Left ventricle myocardium superior (tissue), 1 donor: ENCODE measurements around the gene GALNT3. TPM values are rescaled to one million over a fixed set of nuclear protein-coding genes. Genes with fewer than 3 reads are reported as not detected.
A peak's percentile ranks its signal among the peaks of the same experiment; 100 is the strongest.

ENCODE experiments used
- ATAC-seq: fragments of 200-7000 bp; cut with Tn5 transposase; one replicate; pipeline ENCODE4 v1.9.1; 2020; ENCODE audit warnings: mild to moderate bottlenecking, moderate library complexity
- DNase-seq: peaks from one replicate; pipeline ENCODE4 v3.0.0-alpha.2; 2020
- intact Hi-C: fragments of 100-400 bp; cut with micrococcal nuclease; formaldehyde crosslinking; loops from one replicate; pipeline ENCODE4 v1.11.0; 2022
- long read RNA-seq: library from polyadenylated mRNA; unstranded; transcript quantifications from one replicate; pipeline ENCODE4 v2.0.0, GENCODE V29; 2021
- total RNA-seq: library from RNA; stranded (reverse); fragmentation: NEBNext Ultra II Directional; extraction: Animal tissue kit (Norgen Biotek cat#: 25700); gene quantifications from one replicate; pipeline ENCODE4 v1.2.1, GENCODE V29; 2021
- donor health status: DM: no; HTN: yes; CAD: no; lungs with severe emphysema.

GALNT3 gene
- total RNA-seq = 0.17 TPM
- long read RNA-seq = 0 reads

DNA sequence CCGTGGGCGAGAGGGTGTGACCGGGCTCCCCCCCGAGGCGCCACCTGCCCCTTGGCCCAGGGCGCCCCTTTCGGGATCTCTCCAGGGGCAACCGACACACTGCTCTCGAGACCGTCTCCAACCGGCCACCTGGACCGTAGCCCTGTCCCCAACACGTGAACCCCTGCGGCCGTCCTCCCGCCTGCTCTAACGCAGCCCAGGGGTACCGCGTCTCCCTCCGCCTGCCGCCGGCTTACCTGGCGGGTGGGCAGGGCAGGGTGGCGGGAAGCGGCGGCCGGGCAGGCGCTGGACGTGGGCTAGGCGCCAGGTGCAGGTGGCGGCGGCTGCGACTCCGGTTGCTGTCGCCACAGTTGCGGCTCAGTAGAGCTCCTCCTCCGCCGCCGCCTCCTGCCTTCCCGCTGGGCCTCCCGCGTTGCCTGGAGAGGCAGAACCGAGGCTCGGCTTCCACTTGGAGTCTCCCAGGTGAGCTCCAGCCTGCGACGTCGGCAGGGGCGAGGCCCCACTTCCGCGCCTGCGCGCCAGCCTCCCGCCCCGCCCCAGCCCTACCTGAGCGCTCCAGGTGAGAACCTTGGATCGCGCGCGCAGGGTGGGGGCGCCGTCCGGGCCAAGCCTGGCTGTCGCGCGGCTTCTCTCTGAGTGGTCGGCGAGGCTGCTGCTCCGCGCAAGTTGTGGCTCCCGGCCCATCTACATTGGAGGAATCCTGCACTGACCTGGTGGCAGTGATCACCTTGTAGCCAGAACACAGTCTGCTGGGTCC is at the start of gene GALNT3:
Gene GALNT3 (minus strand): TSS at position 469 of the 757 bp plus-strand sequence. CDS start 23,547 bp downstream, outside the sequence.
- DNase-seq (peak; percentile 37), ATAC-seq (peak; percentile 60)
- intact Hi-C loops = no loop called here

DNA sequence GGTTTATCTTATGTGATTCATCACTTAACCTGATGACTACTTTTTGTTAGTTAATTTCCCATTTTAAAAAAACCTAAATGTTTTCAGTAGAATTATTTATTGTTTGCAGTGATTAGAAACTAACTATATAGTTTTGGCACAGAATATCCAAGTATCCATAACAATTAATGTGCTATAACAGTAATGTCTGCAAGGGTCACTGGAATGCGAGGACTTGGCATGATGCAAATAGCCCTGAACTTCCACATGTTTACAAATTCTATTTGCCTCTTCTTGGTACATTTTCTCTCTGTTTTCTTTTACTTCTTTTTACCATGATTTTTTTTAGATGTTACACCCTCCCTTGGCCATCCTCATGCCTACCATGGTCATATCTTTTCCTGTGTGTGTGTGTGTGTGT is 49.3 kb upstream of the GALNT3 start:
- no peak for ATAC-seq
- intact Hi-C loops = no loop called here

DNA sequence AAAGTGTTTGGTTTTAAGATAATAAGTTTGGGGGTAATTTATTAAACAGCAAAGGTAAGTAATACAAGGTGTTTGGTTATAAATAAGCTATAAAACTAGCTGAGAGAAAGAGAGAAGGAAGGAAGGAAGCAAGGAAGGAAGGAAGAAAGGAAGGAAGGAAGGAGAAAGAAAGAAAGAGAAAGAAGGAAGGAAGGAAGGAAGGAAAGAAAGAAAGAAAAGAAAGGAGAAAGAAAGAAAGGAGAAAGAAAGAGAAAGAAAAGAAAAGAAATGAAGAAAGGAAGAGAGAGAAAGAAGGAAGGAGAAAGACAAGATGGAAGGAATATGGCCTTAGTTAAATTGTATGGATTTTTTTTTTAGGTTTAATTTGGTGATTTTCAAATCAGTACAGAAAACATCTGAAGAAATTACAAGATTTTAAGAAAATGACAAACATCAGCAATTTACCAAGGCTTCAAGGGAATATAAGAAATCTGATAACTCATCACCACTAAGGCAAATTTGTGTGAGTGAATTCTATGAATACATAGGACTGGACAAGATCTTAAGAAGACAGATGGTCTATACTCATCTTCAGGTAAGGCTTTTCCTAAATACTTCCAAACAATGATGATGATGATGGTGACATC is 46.4 kb upstream of the GALNT3 start:
- DNase-seq = no peak
- intact Hi-C loops = no loop called here
- no peak for ATAC-seq

More for the DNA sequence above, 49.3 kb upstream of the GALNT3 start:
- no peak for DNase-seq

DNA sequence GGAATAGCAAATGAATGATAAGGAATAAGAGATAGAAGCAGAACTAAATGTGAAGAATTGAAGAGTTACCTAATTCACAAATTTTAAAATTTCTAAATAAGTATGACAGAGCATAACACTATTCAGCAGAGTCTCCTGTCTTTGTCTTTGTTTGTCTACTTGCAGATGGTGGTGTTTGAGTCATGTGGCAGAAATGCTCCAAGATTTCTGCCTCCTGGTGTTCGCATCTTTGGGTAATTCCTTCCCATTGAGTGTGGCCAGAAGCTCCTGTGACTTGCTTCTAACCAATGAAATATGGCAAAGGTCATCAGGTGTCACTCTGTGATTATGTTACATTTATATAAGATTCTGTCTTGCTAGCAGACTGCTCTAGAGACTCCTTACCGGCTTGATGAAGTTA is 45.6 kb upstream of the GALNT3 start:
- intact Hi-C loops = no loop called here
- DNase-seq (no peak), ATAC-seq (no peak)

DNA sequence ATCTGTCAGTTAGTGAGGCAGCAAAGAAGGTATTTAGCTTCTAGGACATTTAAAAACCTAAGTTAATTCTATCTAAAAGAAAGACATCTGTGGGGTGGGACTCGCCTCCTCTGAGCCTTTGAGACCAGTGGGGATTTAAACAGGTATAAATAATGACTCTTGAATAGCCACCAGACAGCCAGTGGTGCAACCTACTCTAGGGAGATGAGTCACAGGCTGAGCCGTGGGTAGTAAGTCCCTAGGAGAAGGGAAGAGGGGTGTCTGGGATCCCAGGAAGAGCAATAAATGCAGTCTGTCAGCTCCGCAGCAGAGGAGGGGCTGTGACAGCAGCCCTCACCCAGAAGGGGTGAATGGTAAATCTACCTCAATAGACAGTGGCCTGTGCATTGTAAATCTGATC is 43.1 kb upstream of the GALNT3 start:
- DNase-seq (no peak), ATAC-seq (no peak)
- intact Hi-C loops = no loop called here

DNA sequence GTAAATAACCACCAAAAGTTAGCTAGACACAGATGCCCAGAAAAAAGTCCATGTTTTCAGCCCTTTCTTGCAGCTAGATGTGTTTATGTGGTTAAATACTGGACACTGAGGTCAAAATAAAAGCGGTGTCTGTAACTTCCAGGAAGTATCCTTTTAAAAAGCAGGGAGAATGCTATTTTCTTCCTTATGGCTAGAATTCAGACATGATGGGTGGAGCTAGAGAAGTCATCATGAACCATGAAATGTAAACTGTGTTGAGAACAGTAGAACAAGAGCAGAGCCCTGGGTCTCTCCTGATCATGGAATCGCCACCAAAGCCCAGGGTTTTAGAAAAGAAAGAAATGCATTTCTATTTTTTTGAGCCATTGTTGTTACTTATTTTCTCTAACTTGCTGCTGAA is 41.3 kb upstream of the GALNT3 start:
- ATAC-seq = no peak
- DNase-seq = no peak
- intact Hi-C loops = no loop called here

DNA sequence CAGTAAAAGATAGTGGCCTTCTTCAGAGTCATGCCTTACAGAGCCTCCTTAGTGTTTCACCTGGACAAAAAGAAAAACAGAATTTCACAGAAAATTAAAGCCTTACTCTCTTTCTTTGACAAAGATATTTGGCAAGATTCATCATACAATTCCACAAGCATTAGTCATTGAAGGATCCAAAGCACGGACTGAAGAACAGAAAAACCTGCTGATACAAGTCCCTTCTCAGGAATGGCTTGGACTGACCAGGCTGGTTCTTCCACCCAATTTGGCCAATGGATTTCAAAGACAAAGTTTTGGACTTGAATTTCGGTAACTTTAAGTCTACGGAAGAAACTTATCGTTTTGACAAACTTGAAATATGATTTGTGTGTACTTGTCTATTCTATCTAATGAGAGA is 39.1 kb upstream of the GALNT3 start:
- DNase-seq = no peak
- ATAC-seq = no peak
- intact Hi-C loops = no loop called here

DNA sequence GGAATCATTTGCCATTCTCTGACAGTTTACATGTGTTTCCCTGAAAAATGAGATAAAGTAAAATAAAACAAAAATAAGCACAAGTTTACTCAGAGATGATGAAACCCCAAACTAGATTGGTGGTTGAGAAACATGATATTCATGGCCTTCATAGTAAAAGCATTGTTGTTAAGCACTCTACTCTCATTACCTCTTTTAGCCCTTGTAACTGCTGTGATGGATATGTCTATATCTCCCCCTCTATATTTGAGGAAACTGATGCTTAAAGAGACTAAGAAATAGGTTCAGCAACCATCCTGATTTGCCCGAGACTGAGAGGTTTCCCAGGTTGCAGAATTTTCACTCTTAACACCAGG is 33.9 kb upstream of the GALNT3 start:
- ATAC-seq = no peak
- intact Hi-C loops = no loop called here
- DNase-seq = no peak

DNA sequence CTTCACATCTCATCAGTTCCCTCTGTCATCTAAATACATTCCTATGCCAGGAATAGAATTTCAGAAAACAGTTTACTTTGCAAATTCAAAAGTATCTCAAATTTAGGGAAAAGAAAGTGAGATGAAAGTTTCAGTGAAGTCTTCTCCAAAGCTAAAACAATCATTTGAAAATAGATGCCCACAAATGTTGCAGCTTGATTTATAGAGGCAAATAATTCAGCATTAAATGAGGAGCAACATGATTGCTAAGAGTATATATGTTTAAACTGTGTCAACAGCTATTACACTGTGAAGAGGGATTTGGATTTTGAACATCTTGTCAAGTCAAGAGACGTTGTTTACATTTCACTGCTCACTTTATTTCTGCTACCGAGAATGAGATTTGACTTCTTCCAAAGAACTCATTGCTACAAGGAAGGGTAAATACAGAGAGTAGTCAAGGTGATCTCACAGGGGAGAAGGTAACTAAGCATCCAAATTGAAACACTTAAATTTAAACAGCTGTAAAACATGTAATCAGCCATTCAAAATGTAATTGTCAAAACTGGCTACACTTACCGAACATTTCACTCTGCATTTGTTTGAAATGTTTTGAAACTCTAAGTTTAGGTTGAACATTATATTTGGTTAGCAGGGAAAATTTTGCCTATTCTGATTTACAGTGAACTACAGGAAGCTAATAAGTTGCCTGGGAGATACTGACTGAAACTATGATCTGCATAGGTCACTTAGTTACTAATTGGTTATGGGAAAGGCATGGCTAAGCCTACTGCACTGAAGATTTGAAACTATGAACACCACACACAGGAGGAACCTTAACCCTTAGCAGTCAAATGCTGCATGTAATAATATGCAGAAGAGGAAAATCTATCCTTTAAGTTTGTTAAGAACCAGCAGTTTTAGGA is 33.2 kb upstream of the GALNT3 start:
- intact Hi-C loops = no loop called here
- no peak for DNase-seq

DNA sequence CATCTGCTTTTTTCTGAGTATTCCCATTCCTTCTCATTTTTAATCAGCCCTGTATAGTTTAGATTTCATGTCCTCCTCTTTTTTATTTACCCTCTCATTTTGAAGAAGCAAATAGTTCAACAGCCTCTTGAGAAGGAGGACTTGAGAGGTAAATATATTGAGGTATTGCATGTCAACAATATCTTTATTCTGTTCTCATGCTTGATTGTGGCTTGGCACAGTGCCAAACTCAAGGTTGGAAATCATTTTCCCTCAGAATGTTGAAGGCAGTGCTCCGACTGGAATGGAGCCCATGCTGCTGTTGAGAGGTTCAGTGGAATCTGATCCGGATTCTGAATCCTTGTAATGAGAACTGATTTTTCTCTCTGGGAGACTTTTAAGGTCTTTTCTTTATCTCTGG is 31.0 kb upstream of the GALNT3 start:
- no peak for ATAC-seq
- intact Hi-C loops = no loop called here
- DNase-seq = no peak

More for the DNA sequence above, 33.2 kb upstream of the GALNT3 start:
- ATAC-seq = no peak

DNA sequence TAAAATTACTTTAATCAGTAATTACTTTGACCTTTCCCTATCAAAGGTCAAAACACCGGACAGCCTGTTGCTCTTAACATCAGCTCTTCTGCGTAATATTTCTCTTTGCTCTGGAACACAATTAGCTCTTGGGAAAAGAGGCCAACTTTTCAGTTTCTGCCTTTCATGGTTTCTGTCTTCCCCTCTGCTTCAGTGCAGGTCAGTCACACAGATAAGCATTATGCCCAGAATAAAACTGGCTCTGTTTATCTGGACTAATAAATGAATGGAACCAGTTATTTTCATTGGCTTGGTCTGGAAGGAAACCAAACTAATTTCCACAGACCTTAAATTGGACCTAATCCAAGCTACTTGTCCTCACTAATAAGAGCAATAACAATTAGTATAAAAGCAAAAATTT is 26.2 kb upstream of the GALNT3 start:
- no peak for ATAC-seq
- no peak for DNase-seq
- intact Hi-C loops = no loop called here

DNA sequence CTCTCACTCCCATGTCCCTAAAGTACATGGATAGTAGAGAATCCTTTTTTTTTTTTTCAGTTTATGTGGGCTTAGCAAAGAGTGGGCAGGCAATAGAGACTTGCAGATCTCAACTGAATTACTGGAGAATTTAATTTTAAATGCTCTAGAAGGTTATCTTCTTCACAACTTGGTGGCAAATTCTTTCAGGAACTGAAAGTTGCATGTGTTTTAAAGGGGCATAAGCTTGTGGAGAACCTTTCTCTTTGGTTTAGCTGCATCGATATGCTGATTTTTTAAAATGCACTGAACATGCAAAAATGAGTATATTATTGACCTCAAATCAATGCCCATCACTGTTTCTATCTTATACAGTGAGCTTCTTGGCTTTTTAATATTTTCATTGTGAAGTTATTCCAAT is 24.9 kb upstream of the GALNT3 start:
- ATAC-seq = no peak
- DNase-seq = no peak
- intact Hi-C loops = no loop called here

DNA sequence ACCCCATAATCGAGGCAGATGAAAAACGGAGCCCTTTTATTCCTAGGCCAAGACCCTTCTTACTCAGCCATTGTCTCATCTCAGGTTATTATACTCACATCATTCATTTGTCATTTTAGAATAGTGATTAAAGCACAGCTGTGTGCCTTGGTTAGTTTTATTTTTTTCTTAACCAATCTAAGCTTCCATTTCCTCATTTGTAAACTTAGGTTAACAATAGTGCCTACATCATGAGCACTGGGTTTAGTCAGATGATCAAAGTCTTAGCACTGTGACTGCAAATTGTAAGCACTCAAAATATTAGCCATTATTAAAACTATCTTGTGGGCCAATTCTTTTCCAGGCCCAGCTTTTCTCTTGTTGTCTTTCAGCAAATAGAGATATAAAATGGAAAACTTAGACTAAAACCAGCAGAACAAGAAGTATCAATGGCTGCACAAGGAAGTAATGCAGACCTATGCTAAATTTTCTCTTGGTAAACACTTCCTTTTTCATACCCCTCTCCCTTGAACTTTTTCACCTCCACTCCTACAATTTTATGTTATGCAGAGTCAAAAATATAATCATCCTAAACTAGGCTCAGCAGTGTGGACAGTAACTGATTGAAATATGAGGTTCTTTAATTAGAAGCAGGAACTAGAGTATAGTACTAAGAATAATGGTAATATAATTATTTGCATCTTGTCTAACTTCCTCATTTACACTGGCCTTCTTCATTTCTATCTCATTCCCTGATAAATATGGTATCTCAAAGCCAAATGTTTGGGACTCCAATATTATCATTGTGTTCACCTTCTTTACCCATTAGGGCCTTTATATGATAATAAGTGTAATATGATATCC is 21.5 kb upstream of the GALNT3 start:
- intact Hi-C loops = no loop called here
- DNase-seq = no peak
- no peak for ATAC-seq

DNA sequence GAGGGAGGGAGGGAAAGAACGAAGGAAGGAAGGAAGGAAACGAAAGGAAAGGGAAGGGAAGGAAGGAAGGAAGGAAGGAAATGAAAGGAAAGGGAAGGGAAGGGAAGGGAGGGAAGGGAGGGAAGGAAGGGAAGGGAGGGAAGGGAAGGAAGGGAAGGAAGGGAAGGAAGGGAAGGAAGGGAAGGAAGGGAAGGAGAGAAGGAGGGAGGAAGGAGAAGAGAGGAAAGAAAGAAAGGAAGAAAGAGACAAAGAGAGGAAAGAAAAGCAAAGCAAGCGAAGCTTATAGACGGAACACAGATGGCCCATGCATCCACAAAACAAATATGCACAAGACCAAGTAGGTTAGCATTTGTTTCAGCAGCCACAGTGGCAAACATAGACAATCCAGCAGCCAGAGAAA is 20.4 kb upstream of the GALNT3 start:
- DNase-seq (no peak), ATAC-seq (no peak)
- intact Hi-C loops = no loop called here

DNA sequence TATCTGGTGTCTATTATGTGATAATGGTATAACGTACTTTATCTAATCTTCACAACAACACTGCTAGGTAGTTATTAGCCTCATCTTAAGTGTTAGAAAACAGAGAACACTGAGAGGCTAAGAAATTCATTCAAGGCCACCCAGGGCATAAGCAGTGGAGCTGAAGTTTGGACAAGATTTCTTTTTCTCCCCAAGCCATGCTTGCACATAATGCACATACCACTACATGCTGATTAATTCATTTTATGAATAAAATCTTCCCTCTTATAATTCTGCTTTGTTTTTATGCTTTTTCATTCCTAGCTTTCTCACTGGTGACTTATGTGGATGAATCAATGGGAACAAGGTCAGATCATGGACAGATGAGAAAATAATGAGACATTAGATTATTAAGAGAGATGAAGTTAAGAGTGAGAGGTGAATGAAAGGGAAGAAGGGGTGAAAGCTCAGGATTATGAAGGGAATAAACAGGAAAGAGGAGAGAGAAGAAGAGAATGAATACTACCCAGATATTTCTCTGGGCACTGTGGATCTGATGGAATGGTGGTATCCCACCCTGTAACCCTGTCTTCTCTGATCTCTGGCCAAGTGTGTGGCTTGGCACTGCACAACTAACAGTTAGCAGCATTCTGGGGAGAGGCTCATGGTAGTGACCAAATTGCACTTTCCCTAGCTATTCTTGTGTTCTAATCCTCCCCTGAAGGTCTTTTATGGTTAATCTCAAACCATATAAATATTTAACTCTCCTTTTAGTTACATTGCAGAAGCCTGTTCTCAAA is 17.7 kb upstream of the GALNT3 start:
- intact Hi-C loops = no loop called here
- no peak for ATAC-seq
- no peak for DNase-seq

DNA sequence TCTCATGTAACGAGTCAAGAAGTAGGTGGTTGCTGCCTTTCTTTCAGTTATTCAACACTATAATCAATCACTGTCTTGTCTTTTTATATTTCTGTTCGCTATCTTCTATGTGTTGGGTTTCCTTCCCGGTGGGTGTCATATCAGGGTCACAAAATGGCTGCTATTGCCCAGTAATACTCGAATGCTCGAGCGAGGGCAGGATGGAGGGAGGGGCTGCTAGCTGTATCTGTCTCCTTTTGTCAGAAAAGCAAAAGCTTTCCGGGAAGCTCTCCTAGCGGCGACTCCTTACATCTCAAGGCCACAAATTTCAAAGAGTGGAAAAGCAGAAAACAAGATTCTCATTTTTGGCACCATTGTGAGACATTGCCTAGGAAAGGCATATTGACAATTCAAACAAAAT is 16.4 kb upstream of the GALNT3 start:
- DNase-seq (no peak), ATAC-seq (no peak)
- intact Hi-C loops = no loop called here

DNA sequence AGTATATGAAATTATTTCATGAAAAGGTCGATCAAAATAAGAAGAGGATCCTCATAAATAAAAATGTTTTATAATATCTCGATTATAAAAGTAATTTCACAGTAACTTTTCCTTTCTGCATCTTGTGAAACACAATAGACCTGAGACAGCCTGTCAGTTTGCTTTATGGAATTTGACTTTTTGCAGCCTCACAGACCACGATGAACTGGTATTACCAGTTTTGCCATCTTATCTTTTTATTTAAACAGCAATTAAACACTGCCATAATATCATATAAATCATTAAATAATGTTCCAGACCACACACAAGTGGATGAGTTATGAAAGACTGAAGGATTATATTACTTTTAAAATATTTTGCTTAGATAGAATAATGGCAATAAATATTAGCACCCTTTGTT is 10.7 kb upstream of the GALNT3 start:
- intact Hi-C loops = no loop called here
- DNase-seq (no peak), ATAC-seq (no peak)

DNA sequence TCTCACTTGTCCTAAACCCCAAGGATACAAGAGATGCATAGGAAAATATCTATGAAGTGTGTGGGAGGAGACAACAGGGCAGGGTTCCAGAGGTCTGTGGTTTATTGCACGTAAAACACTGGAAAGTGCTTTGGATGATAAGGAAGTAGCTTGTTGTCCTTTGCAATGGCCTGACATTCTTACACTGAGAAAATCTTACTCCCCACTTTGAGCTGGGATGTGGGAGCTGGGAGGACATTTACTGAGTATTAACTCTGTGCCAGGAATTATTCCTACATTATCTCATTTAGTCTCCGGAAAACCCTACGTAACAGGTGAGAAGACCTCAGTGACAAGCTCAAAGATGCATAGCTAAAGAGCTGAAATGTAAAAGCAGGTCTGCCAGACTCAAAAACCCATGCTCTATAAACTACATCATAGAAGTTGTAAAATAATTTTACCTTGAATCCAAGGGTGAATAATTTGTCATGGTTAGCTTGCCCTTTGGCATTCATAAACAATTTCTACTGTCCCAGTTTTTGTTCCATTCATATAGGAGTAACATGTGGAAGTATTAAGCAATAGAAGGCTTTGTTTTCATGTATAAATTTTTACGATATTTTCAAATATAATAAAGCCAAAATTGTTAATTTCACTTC is 9.2 kb upstream of the GALNT3 start:
- intact Hi-C loops = no loop called here
- no peak for ATAC-seq

More for the DNA sequence above, 9.2 kb upstream of the GALNT3 start:
- no peak for DNase-seq
